T1000 (cell line): ENCODE results near the gene RMP24.
"Not testable (repeated sequence)": the region's sequence is repeated elsewhere in the genome, so short reads cannot be mapped to it uniquely, and the experiment has no call there.

ENCODE experiments used
- DNase-seq: peaks from one replicate; lab custom pipeline; 2025; ENCODE audit warnings: mixed read lengths; lab: John Stamatoyannopoulos, UW

RMP24 gene

DNA sequence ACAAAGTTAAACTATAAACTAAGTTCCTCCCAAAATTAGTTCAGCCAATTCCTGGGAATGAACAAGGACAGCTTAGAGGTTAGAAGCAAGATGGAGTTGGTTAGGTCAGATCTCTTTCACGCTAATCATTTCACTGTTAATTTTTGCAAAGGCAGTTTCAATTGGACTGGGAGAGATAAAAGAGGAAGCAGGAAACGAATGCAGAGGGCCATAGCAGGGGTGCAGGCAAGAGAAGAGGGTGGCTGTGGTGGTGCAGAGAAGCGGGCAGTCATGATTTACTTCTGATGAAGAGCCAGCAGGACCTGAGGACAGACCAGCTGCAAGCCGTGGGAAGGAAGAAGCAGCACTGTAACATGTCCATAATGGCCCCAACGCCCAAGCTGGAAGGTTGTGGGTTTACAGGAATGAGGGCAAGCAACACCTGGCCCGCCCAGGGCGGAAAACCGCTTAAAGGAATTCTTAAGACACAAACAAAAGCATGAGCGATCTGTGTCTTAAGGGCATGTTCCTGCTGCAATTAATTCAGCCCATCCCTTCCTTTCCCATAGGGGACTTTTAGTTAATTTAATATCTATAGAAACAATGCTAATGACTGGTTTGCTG is 4.1 kb upstream of the RMP24 start:
- DNase-seq = no peak

DNA sequence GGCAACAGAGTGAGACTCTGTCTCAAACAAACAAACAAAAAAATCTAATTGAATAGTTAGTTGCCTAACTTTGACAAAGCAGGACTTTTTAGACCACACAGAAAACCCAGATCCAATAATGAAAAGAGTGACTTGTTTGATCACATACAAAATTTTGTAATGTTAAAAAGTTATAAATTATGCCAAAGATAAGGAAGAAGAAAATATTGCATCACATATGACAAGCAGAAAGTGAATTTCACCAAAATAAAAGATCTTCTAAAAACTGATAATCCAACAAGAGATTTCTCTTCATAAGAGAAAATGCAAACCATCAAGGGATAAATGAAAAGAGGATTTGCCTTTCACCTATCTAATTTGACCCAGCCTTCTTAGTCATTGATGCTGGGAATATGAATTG is 2.8 kb upstream of the RMP24 start:
- no peak for DNase-seq

DNA sequence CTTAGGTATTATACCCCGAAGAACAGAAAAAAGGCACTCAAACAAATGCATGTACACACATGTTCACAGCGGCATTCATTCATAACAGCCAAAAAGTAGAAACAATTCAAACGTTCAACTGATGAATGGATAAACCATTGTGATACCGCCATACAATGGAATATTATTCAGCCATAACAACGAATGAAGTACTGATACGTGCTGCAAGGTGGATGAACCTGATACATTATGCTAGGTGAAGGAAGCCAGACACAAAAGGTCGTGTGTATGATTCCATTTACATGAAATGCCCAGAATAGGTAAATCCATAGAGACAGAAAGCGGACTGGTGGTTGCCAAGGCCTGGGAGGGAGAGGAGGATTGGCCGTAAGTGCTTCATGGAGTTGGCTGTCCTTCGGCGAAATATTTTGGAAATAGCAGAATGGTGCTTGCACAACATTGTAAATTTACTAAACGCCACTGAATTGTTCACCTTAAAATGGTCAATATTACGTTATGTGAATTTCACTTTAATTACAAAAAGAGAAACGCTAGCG is 750 bp upstream of the RMP24 start:
- DNase-seq = no peak

DNA sequence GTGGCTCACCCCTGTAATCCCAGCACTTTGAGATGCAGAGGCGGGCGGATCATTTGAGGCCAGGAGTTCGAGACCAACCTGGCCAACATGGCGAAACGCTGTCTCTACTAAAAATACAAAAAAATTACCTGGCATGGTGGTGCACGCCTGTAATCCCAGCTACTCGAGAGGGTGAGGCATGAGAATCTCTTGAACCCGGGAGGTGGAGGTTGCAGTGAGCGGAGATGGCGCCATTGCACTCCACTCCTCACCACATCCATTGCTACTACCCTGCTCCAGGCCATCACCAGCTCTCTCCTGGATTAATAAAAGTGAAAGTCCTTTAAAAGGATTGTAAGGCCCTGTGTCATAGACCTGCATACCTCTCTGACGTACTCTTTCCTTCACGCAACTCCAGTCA is 1.2 kb downstream of the RMP24 start:
- no peak for DNase-seq

DNA sequence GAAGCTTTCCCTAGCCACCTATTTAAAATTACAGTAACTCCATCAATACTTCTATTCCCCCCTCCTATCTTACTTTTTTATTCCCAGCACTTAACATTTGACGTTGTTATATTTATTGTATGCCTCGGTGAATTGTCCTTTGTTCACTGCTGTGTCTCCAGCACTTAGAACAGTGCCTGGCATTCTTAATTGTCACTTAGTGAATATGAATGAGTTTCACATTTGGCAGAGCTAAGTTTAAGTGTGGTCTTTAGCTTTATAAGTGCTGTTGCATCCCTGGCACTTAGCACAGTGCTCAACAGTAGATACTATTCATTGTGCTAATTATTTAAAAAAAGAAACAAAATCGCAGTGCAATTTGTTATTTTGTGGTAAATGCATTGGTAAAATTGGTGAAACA is 1.7 kb downstream of the RMP24 start:
- no peak for DNase-seq

DNA sequence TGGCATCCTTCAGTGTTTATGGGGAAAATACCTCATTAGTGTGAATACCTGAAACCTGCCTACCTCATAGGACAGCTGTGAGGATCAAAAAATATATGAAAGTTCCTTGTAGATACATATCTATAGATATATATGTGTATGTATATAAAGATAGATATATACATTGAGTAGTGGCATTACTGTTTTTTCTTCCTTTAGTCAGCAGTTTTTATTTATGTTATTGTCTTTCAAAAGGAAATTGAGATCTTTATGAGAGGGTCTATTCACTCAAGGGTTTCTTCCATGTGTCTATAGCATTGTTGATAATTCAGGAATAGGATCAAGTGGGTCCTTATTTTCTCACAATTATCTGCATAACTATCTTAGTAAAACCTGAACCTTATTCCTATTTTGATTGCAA is 6.6 kb downstream of the RMP24 start:
- DNase-seq = no peak

DNA sequence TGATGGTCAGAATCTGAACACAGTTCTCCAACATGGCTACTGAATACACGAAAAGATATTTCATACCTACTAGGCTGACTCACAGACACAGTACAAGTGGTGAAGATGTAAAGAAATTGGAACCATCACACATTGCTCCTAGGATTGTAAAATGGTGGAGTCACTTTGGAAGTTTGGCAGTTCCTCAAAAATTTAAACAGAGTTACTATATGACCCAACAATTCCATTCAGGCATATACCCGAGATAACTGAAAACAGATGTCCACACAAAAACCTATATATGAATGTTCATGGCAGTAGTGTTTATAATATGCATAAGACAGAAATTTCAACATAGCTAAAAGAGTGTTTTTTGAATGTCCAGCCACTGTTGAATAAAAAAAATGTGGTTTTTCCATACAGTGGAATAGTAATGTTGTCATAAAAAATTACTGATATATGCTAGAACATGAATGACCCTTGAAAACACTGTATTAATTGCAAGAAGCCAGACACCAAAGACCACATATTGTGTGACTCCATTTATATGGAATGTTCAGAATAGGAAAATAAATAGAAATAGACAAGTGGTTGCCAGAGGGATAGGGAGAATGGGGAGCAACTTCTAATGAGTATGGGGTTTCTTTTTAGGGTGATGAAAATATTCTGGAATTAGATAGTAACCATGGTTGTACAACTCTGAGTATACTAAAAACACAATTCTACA is 10.1 kb downstream of the RMP24 start:
- DNase-seq = no peak

DNA sequence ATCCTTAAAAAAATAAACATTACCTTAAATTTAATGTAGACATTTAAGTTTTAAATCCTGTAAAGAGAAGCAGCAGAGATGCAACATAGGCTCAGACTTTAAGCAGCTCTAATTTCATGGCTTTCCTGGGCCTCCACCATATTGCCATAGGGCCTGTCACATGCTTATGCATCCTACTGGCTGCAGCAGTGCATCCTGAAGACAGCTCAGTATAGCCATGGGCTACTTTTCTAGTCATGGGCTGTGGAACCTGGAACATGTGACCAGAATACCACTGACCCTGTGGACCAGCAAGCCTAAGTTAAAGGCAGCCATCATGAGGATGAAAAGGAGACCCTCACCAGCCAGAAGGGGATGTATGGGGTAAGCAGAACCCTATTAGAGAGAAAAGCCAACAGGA is 10.7 kb downstream of the RMP24 start:
- DNase-seq = no peak

DNA sequence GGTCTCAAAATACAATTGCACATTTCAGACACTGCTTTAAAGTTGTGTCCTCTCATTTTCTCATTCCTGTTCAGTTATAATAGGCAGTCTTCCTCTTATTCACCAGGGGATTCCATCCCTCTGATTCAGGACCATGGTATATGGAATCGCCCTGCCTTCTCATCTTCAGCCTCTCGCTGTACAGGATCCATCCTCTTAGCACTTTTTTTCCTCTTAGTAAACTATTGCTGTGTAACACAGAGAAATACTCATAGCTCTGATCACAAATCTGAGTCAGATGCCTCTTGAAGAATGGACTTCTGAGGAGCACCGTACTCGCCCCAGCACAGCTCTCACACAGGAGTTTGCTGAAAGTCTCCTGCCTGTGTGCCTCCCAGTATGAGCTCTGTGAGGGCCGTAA is 11.3 kb downstream of the RMP24 start:
- no peak for DNase-seq

DNA sequence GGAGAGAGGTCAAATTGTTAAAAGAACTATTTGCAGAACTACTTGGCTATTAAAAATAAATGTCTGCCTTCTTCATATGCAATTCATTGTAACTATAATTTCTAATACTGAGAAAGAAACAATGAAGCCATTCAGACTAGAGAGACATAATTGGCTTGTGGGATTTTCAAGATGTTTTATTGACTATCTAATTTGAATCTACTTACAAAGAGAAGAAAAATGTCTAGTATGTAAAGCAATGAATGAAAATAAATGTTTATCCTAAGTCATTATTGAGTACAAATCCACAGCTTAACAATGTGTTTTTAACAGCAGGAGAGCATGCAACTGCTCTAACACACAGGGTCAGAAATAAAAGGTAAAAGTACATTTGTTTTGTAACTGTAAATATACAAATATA is 19.2 kb downstream of the RMP24 start:
- no peak for DNase-seq

DNA sequence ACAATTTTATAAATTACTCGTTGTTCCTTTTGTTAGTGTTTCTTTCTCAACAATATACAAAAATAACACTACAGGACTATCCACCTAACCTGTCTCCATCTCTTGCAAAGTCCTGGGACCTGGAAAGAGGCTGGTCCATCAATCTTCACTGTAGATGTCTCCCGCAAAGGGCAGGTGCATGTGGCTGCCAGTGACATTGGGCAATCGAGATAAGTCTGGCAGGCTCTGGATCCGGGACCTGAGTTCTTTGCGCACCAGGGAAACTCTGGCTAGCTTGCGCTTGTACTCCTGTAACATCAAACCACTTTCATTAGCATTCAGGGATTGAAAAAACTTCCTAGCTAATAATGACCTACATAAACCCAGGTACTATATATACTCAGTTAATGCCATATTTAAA is 20.5 kb downstream of the RMP24 start:
- DNase-seq = no peak

DNA sequence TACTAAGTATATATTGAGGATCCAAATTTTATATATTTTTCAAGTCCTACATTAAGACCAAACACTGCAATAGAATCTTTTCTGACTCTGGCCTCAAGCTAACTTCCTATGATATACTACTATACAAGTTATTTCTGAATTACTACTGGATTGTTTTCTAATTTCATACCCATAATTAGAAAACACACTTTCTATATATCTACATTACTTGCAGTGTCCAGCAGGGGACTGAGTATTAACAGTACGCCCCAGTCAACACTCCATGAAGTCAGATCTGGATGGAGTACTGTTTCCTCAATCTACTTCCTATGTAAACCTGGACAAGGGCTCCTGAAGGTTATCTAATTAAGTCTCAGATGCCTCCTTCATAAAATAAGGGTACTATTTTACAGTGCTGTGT is 26.5 kb downstream of the RMP24 start:
- no peak for DNase-seq

DNA sequence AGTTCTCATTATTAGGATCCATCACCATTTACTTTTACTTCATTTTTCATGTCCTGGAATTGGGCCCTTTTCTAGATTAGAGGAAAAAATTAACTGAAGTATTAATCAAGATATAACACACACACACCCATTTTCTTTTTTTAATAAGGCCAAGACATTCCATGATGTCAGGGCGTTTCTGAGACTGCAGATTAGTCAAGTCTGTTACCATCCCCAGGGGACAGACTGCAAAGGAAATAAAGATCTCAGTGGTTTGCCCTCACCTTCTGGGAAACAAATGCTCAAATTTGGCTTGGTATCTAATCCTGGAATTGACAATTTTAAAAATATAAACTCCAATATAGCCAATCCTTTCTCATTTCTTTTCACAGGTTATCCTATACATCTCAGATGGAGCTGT is 27.4 kb downstream of the RMP24 start:
- no peak for DNase-seq

DNA sequence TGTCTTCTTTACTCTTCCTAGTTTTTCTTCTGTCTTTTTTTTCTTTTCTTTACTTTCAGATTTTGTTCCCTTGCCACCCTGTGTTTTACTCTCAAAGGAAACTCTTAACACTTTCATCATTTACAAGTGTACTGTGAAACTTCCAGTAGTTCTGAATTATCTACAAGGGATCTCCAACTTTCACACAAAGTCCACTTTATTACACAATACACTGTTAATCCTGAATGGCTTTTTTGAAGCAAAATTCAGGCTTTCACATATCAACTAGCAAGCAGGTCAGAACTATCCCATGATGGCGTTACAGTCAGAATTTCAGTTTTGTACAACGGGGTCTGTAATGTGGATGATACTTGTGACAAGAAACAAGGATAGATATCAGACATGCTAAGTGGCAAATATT is 34.5 kb downstream of the RMP24 start:
- DNase-seq = no peak

DNA sequence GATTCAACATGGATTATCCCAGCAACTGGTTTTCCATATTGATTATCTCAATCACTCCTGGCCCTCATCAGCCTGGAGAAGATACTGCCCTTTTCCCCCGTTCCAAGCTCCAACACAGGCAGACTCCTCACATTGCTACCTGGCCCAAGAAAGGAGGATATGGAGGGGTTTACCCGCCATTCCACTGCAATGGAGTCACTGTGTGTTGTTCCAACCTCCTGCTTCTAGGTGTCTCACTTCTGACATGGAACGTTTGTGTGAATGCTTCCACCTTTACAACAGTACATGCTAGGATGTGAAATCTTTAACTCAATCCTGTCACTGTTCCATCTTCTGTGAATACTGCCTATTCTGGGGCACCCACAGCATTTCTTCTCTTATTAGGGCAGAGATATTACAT is 36.7 kb downstream of the RMP24 start:
- no peak for DNase-seq

DNA sequence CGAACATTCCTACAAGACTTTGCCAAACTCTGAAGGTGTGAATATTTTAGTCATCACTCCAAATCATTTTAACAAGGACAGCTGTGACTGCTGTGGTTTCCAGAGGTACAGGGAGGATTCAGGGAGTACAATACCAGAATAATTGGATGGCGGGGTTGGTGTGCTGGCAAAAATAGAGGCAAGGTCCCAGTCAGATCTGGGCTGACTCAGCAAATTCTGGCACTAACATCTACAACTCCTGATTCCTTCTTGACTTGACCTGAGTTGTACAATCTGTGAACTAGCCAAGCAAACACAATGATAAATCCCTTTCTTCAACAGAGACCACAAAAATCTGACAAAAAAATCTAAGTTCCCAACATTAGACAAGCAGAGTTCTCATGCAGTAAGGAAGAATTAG is 40.4 kb downstream of the RMP24 start:
- DNase-seq = no peak

DNA sequence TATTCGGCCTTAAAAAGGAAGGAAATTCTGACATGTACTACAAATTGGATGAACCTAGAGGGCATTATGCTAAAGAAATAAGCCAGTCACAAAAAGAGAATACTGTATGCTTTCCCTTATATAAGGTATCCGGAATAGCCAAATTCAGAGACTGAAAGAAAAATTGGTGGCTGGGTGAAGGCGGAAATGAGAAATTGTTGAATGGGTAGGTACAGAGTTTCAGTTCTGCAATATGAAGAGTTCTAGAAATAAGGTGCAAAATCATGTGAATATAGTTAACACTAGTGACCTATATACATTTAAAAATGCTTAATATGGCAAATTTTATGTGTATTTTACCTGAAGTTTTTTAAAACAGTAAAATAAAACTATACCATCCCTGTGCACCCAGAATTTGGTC is 43.1 kb downstream of the RMP24 start:
- no peak for DNase-seq

DNA sequence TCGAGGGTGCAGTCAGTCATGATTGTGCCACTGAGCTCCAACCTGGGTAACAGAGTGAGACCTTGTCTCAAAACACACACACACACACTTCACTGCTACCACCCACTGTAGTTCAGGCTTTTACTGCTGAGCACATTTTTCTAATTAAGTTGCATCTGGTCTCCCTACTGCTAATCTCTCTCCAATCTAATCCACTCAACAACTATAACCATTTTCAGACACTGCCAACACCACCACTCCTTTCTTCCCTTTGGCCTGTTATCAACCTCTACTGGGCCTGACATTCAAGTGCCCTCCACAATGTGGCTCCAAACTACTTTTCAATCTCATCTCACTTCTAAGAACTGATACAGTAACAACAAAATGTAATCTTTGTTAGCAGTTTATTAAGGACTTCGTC is 44.8 kb downstream of the RMP24 start:
- DNase-seq = no peak

DNA sequence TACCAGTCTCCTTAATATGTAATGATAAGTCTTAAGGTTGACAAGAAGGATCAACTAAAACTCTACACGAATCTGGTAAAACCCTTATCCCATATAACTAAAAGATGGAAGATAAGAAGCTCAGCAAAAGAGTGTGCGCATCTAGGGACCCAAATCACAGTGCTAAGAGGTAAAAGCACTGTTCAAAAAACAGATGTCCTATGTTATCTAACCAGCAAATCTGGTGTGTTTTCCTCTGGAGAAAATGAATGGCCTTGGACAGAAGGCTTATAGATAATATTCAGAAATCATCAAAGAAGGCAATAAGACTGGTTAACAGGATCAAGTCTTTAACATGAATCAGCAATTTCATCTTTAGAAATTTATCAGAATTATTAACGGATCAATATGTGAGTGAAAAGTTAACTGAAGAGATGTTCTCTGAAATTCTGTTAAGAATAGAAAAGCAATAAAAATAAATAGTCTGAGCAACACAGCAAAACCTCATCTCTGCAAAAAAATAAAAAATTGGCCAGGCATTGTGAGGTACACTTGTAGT is 47.8 kb downstream of the RMP24 start:
- DNase-seq = no peak

DNA sequence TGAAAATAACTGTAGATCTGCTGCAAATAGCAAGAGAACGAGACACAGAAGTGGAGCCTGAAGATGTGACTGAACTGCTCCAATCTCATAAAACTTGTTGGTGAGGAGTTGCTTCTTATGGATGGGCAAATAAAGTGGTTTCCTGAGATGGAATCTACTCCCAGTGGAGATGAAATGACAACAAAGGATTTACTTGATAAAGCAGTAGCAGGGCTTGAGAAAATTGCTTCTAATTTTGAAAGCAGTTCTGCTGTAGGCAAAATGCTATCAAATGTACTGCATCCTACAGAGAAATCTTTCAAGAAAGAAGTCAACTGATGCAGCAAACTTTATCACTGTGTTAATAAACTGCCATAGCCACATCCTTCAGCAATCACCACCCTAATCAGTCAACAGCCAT is 50.9 kb downstream of the RMP24 start:
- no peak for DNase-seq

DNA sequence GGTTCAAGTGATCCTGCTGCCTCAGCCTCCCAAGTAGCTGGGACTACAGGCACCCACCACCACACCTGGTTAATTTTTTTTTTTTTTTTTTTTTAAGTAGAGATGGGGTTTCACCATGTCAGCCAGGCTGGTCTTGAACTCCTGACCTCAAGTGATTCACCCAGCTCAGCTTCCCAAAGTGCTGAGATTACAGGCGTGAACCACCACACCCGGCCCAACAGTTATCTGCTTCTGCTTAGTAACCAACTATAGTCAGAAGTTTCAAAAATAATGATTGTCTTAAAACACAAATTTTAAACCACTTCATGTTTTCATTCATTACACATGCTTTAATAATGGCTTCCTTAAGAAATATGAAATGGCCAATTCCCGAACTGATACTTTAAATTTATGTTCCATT is 51.8 kb downstream of the RMP24 start:
- not testable (repeated sequence) for DNase-seq

DNA sequence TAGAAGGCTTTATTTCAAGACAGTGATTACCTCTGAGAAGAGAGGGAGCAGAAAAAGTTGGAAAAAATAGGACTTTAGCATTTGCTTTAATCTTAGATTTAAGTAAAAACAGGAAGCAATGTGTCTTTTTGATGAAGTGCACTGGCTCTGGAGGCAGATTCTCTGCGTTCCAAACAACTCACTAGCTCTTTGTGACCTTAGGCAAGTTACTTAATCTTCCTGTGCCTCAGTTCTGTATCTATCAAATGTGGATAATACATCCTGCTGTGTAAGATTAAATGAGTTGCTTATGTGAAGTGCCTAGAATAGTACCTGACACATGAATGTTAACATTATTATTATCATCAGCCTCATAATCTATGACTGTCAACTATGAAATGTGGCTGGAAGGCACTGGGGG is 52.5 kb downstream of the RMP24 start:
- no peak for DNase-seq

DNA sequence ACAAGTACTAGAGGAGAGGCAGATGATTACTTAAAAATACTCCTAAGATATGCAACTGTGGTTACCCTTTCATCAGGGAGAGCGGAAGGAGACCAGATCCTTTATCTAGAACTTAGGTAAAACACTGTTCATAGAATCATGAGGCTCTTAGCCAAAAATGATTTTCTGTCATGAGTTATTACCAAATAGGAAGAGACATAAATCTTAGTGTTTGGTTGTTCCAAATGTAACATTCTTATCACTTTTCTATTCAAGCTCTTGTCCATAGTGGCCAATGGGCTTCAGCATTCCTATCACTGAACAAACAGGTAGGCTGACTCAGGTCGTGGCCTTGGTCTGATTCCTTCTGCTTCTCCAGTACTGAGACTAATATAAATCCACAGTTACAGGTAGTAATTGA is 56.4 kb downstream of the RMP24 start:
- DNase-seq = no peak
